HG02981 (cell line): ENCODE data around the gene AFG3L2.

Source experiments
- ATAC-seq: cut with Tn5 transposase; IDR thresholded peaks from one replicate; pipeline ENCODE4 v1.9.1; 2021; ENCODE audit warnings: mild to moderate bottlenecking, moderate library complexity; ENCODE audit not compliant: unreplicated experiment

Gene AFG3L2

DNA sequence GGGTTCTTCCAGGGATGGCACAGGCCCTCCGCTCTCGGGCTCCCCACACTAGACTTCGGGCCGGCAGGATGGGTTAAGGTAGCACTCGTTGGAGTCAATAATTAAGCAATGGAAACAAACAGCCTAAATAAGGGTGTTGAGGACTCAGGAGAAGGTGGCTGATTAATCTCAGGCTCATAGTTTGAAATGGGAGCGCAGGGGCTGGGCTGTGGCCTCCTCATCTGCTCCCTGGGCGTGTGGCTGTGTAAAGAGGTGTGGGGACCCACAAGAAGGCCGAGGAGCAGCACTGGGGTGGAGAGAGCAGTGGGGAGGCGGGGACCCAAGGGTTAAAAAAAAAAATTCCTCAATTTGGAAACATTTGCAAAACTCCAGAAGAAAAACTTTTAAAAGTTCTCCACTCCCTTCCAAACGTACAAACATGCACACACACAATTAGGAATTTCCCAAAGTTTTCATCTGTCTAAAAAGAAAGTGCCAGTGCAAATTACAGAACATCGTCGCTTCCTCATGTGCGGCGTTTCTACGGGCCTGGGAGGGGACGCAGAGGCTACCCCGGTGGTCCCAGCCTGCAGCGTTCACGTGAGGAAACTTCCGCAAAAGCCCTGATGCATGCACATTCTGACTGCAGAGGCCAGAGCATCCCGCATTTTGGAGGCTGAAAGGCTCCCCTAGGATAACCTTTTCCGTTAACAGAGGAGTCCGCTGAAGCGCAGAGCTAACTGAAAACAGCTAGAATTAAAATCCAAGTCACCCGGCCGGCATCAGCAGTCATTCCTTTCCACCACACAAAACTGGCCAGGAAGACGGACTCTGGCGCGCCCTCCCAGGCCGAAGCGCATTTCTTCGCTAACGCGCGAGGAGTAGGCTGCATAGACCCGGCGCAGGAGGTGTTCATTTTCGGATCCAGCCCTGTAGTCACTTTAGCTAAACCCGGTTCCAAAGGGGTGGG is 70.0 kb downstream of the AFG3L2 start:
- ATAC-seq, result peak; percentile 2

DNA sequence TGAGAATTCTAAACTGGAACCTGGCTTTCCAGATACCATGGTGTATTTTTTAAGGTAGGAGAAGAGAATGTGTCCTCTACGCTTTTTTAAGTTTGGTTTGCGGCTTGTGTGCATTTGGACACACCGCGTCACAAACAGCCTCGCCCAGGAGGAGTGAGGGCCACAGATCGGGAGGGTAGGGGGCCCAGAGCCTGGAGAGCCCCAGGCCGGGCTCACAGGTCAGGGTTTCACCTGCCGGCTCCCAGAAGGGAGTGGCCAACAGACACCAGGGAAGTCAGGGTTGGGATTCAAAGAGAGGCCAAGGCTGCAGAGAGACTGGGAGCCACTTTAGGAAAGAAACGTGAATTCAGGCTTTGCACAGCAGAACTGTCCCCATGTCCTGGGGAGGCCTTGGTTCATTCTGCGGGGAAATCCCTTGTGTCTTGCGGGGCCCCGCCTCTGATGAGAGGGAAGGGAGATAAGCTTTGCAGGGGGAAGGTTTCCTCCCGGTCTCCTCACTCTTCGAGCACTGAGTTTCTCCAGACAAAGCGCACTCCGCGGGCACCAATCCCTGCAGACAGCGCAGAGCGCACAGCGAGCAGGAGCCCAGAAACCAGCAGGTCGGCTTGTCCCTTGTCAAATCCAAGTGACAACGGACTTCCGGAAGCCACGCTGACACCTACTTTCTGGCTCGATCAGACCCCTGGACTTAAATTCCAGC is 70.9 kb downstream of the AFG3L2 start:
- no peak for ATAC-seq

DNA sequence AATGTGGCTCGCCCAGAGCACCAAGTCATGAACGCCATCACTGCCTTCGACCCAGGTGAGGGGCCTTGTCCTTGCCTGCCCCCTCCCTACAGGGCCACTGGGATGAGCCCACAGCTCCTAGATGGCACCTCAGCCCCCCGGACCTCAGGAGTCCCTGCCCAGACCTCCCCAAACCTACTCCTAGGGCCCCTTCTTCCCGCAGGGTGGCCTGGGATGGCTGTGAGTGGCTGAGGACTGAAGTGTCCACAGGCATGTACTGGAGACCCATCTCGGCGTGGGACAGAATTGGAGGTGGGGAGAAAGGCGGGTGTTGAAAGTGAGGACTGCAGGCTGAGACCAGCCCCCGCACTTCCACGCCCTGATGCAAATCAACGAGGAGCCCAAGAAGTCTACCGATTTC is 71.8 kb downstream of the AFG3L2 start:
- no peak for ATAC-seq

DNA sequence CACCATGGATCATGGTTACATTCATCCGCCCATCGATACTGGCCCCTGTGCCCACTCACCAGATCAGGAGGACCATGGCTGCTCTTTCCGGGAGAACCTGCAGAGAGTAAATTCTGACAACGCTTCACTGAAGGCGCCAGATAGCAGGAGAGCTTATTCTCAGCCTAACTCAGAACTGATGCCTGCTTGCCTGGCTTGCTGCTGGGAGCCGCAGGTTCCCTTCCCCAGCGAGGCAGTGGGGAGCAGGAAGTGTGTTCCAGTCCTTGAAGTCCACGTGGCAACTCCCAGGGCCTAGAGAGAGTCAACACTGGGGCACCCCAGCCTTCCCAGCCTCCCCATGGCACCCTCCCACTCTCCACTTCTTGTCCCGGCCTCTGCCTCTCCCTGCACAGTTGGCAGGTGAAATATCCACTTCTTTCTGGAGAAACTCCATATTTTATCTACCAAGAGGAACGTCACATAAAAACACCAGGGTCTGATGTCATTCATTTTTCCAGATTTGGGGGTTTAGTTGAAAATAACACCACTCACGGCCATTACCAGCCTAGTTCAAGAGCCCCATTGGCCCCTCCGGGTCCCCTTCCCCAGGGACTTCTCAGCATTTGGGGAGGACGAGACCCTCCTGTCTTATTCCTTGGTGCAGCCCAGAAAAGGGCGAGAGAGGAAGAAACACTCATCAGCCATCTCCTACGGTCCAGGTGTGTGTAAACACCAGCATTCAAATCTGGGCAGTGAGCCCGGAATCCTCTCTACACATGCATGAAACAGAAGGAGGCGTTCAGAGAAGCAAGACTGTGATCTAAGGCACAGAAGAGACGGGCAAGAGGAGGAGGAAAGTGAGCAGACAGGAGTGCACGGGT is 72.4 kb downstream of the AFG3L2 start:
- no peak for ATAC-seq

DNA sequence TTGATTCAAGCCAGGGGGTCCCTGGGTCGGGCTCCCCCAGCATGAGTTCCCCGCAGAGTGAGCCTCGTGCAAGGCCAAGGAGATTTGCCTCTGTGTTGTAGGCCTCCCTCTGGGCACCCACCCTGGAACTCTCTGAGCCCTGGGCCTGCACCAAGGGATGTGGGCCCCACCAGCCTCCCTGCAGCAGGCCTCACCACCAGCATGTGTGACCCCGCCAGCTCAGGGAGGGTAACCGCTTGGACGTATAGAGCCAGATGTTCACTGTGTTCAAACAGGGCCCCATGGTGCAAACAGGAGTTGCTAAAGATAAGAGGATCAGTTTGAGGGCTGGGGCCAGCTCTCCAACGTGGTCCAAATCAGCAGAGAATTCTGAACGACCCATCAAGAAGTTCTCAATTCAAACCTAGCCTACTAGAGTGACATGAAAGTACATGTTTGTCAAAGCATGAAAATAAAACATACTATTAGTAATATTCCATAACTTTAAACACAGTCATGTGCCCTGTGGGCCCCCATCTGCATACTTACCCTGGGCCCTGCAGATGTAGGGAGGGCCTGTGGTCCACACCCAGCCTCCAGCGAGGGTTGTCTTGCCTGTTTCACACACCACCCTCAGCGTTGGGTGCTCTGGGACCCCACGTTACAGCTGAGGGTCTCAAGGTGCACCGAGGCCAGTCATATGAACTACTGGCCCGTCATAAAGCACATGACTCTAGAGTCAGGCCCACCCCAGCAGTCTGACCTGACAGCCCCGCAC is 74.5 kb downstream of the AFG3L2 start:
- ATAC-seq, result no peak

DNA sequence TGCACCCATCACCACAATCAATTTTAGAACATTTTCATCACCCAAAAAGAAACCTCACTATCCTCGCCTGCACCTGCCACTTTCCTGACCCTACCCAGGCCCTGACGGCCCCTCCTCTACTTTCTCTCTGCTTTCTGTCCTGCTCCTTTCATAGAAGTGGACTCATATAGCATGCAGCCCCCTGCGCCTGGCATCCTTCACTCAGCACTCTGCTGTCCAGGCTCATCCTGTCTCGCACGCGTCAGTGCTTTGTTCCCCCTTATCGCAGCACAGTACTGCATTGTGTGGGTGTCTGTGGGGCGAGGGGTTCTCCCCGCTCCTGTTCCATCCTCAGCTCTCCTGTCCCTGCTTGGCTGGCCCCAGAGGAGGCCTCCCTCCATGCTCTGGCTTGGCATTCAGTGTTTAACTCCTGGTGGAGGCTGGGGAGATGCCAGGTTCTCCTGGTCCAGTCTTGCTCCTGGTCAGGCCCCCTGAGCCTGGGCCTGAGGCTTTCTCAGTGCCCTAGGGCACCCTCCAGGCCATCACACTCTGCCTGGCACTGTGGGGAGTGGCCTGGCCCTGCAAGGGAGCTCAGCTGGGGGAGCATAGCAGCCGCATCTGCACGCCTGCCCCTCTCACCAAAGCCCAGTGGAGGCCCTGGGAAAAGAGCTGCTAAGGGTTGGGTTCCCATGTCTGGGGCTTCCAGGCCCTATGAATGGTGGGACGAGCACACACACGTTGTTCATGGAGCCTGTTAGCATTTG is 75.6 kb downstream of the AFG3L2 start:
- no peak for ATAC-seq

DNA sequence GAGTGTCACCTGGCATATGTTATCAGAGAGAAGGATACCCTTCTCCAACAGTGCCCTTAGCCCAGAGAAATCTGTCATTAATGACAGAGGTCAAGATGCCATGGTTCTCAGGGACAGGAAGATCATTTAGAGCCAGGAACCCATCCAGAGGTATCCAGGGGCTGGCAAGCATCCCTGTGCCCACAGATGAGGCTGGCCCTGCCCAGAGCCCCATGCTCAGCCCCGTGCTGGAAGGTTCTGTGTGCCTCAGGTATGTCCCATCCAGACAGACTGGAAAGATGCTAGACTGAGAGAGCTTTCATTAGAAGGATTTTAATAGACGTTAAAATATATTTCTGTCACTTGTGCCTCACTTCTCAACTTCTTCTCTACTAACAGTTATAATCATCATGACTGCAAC is 77.2 kb downstream of the AFG3L2 start:
- no peak for ATAC-seq

DNA sequence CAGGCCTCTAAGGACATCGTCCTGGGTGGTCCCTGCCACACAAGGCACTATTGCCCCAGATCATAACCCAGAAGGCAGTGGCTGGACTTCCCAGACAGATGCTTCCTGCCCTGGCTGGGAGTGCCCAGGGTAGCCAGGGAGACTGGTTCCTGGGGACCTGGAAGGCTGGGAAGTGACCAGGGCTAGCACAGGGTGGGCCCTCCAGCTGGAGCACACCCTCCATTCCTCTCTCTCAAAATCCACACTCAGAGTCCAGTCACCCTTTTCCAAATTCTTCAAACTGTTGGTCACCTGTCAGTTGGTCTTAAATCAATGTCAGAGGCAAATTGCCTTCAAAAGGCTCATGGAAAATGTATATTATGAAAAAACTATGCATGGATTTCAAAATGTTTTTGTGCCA is 80.6 kb downstream of the AFG3L2 start:
- no peak for ATAC-seq

DNA sequence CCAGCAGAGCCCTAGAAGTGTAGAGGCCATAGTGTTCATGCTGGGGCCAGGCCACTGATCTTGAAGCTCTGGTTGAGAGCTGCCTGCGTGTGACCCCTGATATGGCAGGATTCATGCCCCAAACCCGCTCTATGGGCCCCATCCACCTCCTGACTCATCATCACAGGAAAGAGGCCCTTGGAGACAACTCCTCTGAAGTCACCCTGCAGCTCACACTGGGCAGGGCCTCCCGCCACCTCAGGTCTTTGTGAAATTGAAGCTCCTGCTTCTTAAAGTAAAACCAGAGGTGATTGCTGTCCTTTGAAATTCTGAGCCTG is 81.0 kb downstream of the AFG3L2 start:
- no peak for ATAC-seq

DNA sequence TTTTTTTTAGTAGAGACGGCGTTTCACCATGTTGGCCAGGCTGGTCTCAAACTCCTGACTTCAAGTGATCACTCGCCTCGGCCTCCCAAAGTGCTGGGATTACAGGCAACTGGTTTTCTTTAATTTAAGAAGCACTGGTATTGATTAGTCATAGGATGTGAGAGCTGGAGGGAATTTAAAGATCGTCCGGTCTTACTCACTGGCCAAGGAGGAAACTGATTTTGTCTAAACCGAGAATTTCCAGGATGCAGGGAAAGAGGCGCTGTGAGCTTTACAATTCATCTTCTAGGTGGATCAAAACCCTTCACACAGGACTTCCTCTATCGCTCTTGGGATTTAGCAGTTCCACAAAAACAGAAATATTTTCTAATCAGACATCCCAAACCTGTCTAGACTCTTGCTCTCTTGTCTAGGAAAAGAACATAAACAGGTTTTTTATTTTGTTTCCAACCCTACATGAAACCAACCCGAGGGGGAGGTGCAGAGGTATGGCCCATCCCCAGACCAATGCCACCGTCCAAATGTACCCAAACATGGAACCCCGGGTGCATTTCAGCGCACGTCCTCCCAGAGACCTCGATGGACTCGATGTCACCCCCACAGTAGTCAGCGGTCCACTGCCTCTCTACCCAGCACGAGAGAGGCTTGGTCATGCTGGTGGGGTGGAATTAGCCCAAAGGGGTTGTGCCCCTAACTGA is 81.5 kb downstream of the AFG3L2 start:
- ATAC-seq, result no peak

DNA sequence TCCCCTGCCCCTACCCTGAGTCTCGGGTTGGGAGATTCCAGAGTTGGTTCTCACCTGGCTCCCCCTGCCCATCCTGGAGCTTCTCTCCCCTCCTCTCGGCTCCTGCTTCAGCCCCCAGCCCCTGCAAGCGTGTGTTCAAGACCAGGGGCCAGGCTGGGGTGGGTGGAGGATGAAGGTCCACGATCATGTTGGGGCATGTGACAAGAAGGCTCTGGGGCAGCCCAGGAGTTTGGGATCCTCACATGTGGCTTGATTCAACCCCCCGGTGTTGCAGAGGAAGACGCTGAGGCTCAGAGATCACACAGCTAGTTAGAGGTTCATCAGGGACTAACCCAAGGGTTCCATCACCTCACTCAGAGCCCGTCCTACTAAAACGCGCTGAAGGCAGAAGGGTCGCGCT is 83.2 kb downstream of the AFG3L2 start:
- ATAC-seq, result no peak

DNA sequence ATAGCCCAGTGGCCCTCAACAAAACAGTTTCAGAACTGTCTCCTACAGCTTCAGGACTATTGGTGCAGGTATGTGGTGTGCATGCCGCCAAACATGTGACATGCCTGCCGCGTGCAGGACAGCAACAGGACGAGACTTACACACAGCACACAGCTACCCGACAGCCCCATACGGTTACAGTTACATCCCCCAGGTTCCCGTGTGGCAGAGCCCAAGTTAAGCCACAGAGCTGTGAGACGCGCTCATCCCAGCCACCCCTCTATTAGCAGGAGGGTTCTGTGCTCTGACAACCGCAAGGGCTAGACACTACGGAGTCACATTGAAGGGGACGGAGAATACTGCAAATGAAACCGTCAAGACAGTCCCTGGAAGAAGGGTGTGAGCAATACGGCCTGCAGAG is 85.3 kb downstream of the AFG3L2 start:
- ATAC-seq, result no peak

DNA sequence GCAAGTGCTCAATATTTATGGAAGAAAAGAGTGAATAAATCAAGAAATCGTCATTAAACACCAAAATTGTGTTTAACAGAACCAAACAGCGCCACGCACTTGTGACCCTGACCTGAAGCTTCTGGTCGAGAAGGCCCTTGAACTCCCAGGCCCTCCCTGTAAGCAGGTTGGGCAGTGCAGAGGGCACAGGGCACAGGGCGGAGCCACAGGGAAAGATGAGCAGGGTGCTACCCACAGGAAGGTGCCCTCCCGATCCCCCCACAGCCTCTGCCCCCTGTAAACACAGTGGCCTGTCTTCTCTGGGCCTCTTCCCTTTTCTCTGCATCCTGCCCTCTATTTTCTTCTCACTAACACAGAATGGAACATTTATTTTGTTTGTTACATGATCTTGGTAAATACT is 85.9 kb downstream of the AFG3L2 start:
- ATAC-seq, result no peak

DNA sequence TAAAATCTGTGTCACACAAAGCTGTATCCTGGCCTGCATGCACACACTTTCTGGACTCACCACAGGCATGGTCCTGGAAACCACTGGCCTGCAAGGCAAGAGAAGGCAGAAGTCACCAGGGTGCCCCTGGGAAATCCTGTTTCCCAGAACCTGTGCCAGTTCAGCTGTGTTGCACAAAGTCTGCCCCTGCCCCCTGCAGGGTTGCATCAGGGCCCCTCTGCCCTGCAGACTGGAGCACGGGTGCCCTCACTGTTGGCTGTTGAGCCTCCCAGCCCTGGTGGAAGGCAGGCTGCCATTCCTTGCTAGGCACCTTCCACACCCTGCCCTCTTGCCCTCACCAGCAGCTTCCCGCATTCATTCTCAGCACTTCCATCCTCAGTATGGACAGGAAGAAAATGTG is 86.9 kb downstream of the AFG3L2 start:
- ATAC-seq, result no peak

DNA sequence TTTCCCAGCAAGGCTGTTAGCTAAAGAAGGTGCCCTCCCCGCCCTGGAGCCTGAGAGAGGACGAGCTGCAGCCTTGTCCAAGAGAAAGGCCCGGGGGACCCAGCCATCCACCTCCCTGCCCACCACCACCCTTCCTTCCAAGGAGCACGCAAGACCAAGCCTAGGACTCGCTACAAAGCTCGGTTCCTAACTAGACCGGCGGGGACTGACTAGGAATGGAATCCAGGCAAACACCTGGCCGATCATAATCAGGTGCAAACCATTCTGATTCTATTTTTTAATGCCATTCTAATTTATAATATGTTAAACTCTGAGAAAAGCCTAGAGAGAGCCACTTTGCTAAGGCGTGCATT is 88.6 kb downstream of the AFG3L2 start:
- ATAC-seq, result no peak

DNA sequence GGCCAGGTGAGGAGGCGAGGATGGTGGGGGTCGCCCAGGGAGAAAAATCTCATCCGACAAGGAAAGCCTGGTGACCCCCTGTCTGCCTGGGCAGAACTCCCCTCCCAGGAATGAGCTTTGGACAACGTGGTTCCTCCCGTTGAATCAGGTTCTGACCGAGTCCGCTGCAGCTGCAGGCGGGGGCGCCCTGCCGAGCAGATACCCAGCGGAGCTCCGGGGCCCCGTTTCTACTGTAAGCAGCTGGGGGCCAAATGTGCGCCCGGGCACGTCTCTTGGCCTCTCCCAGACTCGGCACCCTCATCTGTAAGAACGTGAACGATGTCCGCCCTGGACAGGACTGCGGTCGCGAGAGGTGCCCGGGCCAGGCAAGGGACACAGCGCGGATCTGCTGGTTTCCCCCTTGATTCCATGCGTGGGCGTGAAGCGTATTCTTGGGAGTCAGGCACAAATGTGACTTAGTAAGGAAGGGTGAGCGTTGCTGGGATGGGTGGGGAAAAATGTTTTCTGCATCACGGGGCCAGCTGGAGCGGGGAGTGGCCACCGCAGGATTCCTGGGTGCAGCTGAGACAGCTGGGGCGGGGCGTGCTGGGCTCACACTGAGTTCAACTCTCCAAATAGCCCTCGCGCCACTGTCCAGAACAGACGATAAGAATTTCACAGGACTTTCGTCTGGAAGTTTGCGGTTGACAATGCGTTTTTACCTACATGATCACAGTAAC is 89.2 kb downstream of the AFG3L2 start:
- no peak for ATAC-seq

DNA sequence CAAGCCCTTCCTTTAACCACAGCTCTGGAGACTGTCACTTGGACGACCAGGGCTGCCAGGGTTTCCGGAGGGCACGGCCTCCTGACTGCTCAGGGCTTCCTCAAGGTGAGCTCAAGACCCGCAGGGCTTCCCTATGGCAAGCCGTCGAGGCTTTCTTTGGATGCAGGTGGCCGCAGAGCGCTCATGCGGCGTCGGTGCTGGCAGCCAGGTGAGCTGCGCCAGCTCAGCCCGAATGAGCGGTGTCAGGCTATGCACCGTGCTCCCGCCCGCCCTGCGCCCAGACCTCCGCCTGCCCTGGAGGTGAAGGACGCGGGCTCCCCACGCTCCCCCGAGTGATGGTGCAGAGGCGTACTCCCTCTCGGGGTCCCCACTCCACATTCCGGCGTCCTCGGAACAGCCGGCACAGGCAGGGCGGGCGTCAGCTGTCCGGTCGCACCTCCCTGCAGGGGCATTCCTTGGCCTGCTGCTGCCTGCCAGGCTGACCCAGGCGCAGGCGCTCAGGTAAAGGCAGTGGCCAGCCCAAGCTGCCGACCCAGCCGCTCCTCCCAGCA is 89.8 kb downstream of the AFG3L2 start:
- ATAC-seq, result no peak

DNA sequence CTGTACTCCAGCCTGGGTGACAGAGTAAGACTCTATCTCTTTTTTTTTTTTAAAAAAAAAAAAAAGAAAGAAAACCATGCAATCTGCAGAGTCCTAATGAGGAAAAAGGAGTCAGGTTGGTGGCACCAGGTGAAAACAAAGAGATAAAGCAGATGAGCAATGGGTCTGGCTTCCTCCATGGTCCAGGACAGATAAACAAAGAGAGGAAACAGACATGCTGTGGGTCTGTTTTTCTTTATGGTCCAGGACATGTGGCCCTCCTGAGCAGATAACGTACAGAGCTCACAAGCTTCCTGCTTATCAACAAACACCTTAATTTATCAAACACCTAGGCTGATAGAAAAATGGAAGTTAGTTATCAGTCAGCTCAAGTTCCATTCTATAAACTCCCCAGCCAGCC is 93.4 kb downstream of the AFG3L2 start:
- no peak for ATAC-seq

DNA sequence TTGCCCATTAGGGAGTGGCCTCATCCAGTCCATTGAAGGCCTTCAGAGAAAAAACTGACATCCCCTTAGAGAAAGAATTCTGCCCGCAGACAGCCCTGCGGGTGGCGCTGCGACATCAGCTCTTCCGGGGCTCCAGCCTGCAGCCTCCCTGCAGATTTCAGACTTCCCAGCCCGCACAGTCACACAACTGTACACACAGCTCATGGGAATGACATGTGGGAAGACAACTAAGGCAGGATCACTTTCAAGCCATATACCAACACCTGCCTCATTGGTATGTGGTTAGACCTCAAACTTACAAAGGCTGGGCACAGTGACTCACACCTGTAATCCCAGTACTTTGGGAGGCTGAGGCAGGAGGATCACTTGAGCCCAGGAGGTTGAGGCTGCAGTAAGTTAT is 93.8 kb downstream of the AFG3L2 start:
- ATAC-seq, result no peak
